Gastrocnemius medialis (tissue), 4 donors: ENCODE results near the gene GRM8.

Source experiments
- CTCF ChIP-seq, 5 experiments: fragments of 450-650 bp in 3 of 5; fragments of 200-600 bp in 2 of 5; sonication (generic) in 2 of 5; IDR thresholded peaks in 4 of 5; conservative IDR thresholded peaks in 1 of 5; 1 replicate in 4 of 5; 2 replicates in 1 of 5; pipeline ENCODE4 v1.5.1; 2016 to 2019; ENCODE audit warnings: antibody characterized with exemption in 5 of 5, mild to moderate bottlenecking in 3 of 5, moderate library complexity in 3 of 5
- POLR2A ChIP-seq, 2 donors: fragments of 450-650 bp; IDR thresholded peaks; one replicate each; pipeline ENCODE4 v1.6.1; 2017; ENCODE audit warnings: antibody characterized with exemption in 2 of 2, mild to moderate bottlenecking in 2 of 2, moderate library complexity in 2 of 2

- no peak for TF ChIP-seq CTCF (IDR thresholded peaks at IDR 0.05 in 4 of 5, conservative IDR thresholded peaks at IDR 0.05 in 1 of 5)
- no peak for TF ChIP-seq POLR2A (IDR thresholded peaks at IDR 0.05)
Measured at GRCh38 chr7:127039541-127039940, 213.2 kb downstream of the GRM8 start.
